SK-N-SH treated with all-trans-retinoic acid at 6 μM for 48 hours (cell line): Measurements from ENCODE around the gene TPRKB.
"Not testable (repeated sequence)": the region's sequence is repeated elsewhere in the genome, so short reads cannot be mapped to it uniquely, and the experiment has no call there.

Experiments
- ATAC-seq: fragments of 200-7000 bp; cut with Tn5 transposase; 3 replicates; pipeline ENCODE4 v1.9.1; 2020; ENCODE audit warnings: mild to moderate bottlenecking, moderate library complexity
- ARNTL ChIP-seq: fragments of 450-650 bp; formaldehyde crosslinking; IDR thresholded peaks from 2 replicates; pipeline ENCODE4 v1.5.0; 2020; ENCODE audit warnings: low read depth, mild to moderate bottlenecking, moderate library complexity, borderline replicate concordance
- GLIS3 ChIP-seq: fragments of 250-450 bp; sonication (Bioruptor Pico); IDR thresholded peaks from 2 replicates; pipeline ENCODE4 v1.5.0; 2020; ENCODE audit warnings: mild to moderate bottlenecking, moderate library complexity
- ISL1 ChIP-seq: fragments of 250-450 bp; sonication (Bioruptor Pico); IDR thresholded peaks from 2 replicates; pipeline ENCODE4 v2.1.2; 2022; ENCODE audit warnings: mild to moderate bottlenecking, moderate library complexity
- OSR1 ChIP-seq: fragments of 250-450 bp; sonication (Bioruptor Pico); IDR thresholded peaks from 2 replicates; pipeline ENCODE4 v1.8.0; 2022; ENCODE audit warnings: moderate library complexity, mild to moderate bottlenecking, inconsistent platforms
- PATZ1 ChIP-seq: fragments of 250-450 bp; sonication (Bioruptor Pico); IDR thresholded peaks from 2 replicates; pipeline ENCODE4 v1.8.0; 2020; ENCODE audit warnings: mild to moderate bottlenecking, moderate library complexity, borderline replicate concordance
- POU6F1 ChIP-seq: fragments of 250-450 bp; sonication (Bioruptor Pico); IDR thresholded peaks from 2 replicates; pipeline ENCODE4 v1.8.0; 2021; ENCODE audit warnings: low read depth, mild to moderate bottlenecking, moderate library complexity, borderline replicate concordance
- RARB ChIP-seq: fragments of 250-450 bp; sonication (Bioruptor Pico); IDR thresholded peaks from 2 replicates; pipeline ENCODE4 v1.8.0; 2021; ENCODE audit warnings: mild to moderate bottlenecking, moderate library complexity
- SNAI2 ChIP-seq: fragments of 250-450 bp; sonication (Bioruptor Pico); IDR thresholded peaks from 2 replicates; pipeline ENCODE4 v1.5.0; 2020; ENCODE audit warnings: mild to moderate bottlenecking, moderate library complexity
- TCF4 ChIP-seq: fragments of 250-450 bp; sonication (Bioruptor Pico); IDR thresholded peaks from 2 replicates; pipeline ENCODE4 v1.8.0; 2021; ENCODE audit warnings: mild to moderate bottlenecking, moderate library complexity, borderline replicate concordance
- TOX ChIP-seq: fragments of 250-450 bp; sonication (Bioruptor Pico); IDR thresholded peaks from 2 replicates; pipeline ENCODE4 v1.8.0; 2021; ENCODE audit warnings: mild to moderate bottlenecking, moderate library complexity, borderline replicate concordance
- ZFP30 ChIP-seq: fragments of 450-650 bp; formaldehyde crosslinking; IDR thresholded peaks from 2 replicates; pipeline ENCODE4 v1.5.0; 2022; ENCODE audit warnings: mild to moderate bottlenecking, moderate library complexity
- ZNF565 ChIP-seq: fragments of 450-650 bp; formaldehyde crosslinking; conservative IDR thresholded peaks from 2 replicates; pipeline ENCODE4 v1.5.0; 2020; ENCODE audit warnings: low read depth, mild to moderate bottlenecking, moderate library complexity
- ZNF8 ChIP-seq: fragments of 450-650 bp; formaldehyde crosslinking; IDR thresholded peaks from 2 replicates; pipeline ENCODE4 v1.5.0; 2020; ENCODE audit warnings: mild to moderate bottlenecking, moderate library complexity
- TF ChIP-seq, protein P1 (sequence below): fragments of 250-450 bp; sonication (Bioruptor Pico); IDR thresholded peaks from 2 replicates; pipeline ENCODE4 v1.5.1; 2021; ENCODE audit warnings: mild to moderate bottlenecking, moderate library complexity
- TF ChIP-seq, protein P2 (sequence below): fragments of 250-450 bp; sonication (Bioruptor Pico); IDR thresholded peaks from 2 replicates; pipeline ENCODE4 v1.5.1; 2020; ENCODE audit warnings: low read depth, mild to moderate bottlenecking, moderate library complexity
- TF ChIP-seq, protein P3 (sequence below): fragments of 250-450 bp; sonication (Bioruptor Pico); IDR thresholded peaks from 2 replicates; pipeline ENCODE4 v1.5.0; 2020; ENCODE audit warnings: mild to moderate bottlenecking, moderate library complexity

TPRKB gene

GRCh38 chr2:73728711-73729110 lies 8.4 kb downstream of the TPRKB start:
- ATAC-seq, result no peak

DNA sequence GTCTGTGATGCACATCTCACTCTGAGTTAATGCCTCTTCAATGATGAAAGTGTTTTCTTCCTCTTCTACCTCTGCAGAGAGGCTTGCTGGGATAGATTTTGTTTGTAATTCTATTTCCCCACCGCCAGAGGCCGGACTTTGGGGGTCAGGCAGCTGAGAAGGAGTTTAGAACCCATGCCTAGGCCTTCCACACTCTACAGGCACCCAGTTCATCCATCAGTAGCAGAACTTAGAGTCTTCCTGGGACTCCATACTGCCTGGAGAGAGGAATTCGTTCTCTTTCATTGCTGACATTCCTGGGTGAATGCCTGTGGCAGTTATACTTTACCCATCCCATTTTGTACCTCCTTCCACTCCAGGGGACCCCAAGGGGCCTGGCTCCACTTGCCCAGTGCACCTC lies 9.1 kb downstream of the TPRKB start:
- TF ChIP-seq ZNF565 (CRISPR knock-in tag), result no peak
- no peak for TF ChIP-seq TOX
- TF ChIP-seq TCF4 (CRISPR knock-in tag), result no peak
- TF ChIP-seq ZFP30 (CRISPR knock-in tag), result no peak
- TF ChIP-seq, protein P1, sequence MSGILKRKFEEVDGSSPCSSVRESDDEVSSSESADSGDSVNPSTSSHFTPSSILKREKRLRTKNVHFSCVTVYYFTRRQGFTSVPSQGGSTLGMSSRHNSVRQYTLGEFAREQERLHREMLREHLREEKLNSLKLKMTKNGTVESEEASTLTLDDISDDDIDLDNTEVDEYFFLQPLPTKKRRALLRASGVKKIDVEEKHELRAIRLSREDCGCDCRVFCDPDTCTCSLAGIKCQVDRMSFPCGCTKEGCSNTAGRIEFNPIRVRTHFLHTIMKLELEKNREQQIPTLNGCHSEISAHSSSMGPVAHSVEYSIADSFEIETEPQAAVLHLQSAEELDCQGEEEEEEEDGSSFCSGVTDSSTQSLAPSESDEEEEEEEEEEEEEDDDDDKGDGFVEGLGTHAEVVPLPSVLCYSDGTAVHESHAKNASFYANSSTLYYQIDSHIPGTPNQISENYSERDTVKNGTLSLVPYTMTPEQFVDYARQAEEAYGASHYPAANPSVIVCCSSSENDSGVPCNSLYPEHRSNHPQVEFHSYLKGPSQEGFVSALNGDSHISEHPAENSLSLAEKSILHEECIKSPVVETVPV (CRISPR knock-in tag), result no peak
- TF ChIP-seq ARNTL (CRISPR knock-in tag), result no peak
- TF ChIP-seq, protein P2, sequence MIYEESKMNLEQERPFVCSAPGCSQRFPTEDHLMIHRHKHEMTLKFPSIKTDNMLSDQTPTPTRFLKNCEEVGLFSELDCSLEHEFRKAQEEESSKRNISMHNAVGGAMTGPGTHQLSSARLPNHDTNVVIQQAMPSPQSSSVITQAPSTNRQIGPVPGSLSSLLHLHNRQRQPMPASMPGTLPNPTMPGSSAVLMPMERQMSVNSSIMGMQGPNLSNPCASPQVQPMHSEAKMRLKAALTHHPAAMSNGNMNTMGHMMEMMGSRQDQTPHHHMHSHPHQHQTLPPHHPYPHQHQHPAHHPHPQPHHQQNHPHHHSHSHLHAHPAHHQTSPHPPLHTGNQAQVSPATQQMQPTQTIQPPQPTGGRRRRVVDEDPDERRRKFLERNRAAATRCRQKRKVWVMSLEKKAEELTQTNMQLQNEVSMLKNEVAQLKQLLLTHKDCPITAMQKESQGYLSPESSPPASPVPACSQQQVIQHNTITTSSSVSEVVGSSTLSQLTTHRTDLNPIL (CRISPR knock-in tag), result no peak
- TF ChIP-seq ISL1 (CRISPR knock-in tag), result no peak
- no peak for TF ChIP-seq POU6F1
- TF ChIP-seq, all 23 proteins: peak for 0
- ATAC-seq, result no peak

More at GRCh38 chr2:73728711-73729110, 8.4 kb downstream of the TPRKB start:
- TF ChIP-seq TOX, result no peak
- TF ChIP-seq RARB (CRISPR knock-in tag), result no peak
- TF ChIP-seq PATZ1, result no peak
- no peak for TF ChIP-seq SNAI2
- TF ChIP-seq, protein P1 (CRISPR knock-in tag), result no peak
- no peak for TF ChIP-seq OSR1
- TF ChIP-seq ZNF8 (CRISPR knock-in tag), result no peak
- no peak for TF ChIP-seq POU6F1
- no peak for TF ChIP-seq ISL1 (CRISPR knock-in tag)
- no peak for TF ChIP-seq ZFP30 (CRISPR knock-in tag)
- TF ChIP-seq GLIS3 (CRISPR knock-in tag), result no peak
- no peak for TF ChIP-seq ZNF565 (CRISPR knock-in tag)
- no peak for TF ChIP-seq ARNTL (CRISPR knock-in tag)
- TF ChIP-seq, protein P2 (CRISPR knock-in tag), result no peak
- no peak for TF ChIP-seq TCF4 (CRISPR knock-in tag)
- TF ChIP-seq, protein P3, sequence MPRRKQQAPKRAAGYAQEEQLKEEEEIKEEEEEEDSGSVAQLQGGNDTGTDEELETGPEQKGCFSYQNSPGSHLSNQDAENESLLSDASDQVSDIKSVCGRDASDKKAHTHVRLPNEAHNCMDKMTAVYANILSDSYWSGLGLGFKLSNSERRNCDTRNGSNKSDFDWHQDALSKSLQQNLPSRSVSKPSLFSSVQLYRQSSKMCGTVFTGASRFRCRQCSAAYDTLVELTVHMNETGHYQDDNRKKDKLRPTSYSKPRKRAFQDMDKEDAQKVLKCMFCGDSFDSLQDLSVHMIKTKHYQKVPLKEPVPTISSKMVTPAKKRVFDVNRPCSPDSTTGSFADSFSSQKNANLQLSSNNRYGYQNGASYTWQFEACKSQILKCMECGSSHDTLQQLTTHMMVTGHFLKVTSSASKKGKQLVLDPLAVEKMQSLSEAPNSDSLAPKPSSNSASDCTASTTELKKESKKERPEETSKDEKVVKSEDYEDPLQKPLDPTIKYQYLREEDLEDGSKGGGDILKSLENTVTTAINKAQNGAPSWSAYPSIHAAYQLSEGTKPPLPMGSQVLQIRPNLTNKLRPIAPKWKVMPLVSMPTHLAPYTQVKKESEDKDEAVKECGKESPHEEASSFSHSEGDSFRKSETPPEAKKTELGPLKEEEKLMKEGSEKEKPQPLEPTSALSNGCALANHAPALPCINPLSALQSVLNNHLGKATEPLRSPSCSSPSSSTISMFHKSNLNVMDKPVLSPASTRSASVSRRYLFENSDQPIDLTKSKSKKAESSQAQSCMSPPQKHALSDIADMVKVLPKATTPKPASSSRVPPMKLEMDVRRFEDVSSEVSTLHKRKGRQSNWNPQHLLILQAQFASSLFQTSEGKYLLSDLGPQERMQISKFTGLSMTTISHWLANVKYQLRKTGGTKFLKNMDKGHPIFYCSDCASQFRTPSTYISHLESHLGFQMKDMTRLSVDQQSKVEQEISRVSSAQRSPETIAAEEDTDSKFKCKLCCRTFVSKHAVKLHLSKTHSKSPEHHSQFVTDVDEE, result no peak

DNA sequence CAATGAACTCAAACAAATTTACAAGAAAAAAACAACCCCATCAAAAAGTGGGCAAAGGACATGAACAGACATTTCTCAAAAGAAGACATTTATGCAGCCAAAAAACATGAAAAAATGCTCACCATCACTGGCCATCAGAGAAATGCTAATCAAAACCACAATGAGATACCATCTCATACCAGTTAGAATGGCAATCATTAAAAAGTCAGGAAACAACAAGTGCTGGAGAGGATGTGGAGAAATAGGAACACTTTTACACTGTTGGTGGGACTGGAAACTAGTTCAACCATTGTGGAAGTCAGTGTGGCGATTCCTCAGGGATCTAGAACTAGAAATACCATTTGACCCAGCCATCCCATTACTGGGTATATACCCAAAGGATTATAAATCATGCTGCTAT lies 10.5 kb downstream of the TPRKB start:
- ATAC-seq, result not testable (repeated sequence)
